COR-L47 (cell line): ENCODE results near the gene SH3RF1.

ENCODE experiments used
- DNase-seq: peaks from one replicate; lab custom pipeline; 2025; lab: John Stamatoyannopoulos, UW

SH3RF1 gene

DNA sequence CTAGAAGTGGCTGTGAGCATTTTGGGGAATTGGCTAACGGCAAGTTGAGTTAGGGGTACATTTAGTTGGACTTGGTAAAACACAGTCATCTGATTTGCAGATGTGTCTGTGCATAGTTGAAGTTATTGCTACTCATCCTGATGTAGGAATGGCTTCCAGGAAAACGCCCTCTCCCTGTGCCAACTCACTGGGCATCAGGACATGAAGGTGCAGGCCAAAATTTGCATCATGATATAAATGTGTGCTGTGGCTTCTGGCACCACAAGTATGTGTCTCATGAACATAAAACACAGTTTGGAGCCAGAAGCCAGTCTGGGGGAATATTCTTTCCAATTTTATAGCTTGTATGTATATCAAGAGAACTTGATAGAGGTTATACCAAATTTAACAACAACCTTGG lies 206.5 kb downstream of the SH3RF1 start:
- DNase-seq, result no peak

DNA sequence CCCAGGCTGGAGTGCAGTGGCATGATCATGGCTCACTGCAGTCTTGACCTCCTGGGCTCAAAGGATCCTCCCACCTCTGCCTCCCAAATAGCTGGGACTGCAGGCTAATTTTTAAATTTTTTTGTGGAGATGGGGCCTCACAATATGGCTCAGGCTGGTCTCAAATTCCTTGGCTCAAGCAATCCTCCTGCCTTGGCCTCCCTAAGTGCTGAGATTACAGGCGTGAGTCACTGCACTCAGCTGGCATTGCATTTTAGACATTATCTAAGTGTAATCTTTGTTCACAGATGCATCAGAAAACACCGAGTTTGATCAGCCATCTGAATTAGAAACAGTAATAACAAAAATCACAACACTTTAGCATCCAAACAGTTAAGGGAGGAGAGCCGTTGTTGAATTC lies 207.3 kb downstream of the SH3RF1 start:
- DNase-seq, result no peak

DNA sequence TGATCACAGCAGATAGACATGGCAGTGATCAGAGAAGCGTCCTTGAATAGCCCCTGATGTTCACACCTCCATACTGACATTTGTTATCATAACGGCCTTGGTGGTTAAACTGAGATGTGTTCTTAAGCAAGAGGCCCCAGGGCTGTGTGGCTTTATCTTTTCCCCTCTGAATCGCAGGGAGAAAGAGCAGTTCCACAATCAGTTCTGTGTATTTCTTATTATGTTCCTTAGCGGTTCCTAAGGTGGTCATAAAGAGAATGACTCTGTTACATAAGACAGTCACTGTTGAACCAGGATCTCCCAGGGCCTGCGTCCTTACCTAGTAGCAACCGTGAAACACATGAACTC lies 207.9 kb downstream of the SH3RF1 start:
- DNase-seq, result no peak

DNA sequence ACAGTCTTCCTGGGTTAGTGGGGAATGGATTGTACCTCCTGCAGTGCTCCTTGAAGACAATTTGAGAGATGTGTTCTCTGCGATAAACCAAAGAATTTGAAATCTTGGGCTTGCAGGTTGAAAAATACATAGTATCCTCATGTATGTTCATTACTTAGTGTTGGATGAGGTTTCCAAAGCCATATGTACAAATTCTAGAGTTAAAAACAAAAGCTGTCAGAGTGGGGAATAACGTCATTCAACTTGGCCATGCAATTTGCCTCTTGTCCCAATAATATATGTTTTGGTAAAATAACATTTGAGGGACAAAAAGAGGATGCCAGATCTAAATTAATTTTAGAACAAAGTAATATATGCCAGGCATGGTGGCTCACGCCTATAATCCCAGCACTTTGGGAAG lies 209.4 kb downstream of the SH3RF1 start:
- no peak for DNase-seq

DNA sequence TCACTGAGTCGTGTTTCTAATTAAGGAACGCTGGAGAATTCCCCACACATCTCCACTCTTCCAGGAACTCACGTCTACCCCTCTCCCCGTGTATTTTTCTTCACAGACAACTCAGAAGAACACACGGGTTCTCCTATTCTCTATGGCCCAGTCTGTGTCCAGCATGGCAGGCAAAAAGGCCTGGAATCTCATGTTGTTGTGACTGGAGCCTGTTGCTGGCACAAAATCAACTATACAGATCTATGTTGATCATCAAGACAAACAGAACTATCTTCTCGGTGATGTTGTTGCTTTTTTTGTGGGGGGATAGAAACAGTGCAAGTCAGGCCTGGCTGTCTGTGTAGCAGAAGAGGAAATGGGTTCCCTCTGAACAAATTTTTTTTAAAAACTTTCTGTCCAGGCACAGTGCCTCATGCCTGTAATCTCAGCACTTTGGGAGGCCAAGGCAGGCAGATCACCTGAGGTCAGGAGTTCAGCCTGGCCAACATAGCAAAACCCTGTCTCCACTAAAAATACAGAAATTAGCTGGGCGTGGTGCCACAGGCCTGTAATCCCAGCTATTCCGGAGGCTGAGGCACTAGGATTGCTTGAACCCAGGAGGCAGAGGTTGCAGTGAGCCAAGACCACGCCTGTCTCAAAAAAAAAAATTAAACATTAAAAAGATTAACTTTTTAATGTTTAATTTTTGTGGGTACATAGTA lies 210.2 kb downstream of the SH3RF1 start:
- no peak for DNase-seq

DNA sequence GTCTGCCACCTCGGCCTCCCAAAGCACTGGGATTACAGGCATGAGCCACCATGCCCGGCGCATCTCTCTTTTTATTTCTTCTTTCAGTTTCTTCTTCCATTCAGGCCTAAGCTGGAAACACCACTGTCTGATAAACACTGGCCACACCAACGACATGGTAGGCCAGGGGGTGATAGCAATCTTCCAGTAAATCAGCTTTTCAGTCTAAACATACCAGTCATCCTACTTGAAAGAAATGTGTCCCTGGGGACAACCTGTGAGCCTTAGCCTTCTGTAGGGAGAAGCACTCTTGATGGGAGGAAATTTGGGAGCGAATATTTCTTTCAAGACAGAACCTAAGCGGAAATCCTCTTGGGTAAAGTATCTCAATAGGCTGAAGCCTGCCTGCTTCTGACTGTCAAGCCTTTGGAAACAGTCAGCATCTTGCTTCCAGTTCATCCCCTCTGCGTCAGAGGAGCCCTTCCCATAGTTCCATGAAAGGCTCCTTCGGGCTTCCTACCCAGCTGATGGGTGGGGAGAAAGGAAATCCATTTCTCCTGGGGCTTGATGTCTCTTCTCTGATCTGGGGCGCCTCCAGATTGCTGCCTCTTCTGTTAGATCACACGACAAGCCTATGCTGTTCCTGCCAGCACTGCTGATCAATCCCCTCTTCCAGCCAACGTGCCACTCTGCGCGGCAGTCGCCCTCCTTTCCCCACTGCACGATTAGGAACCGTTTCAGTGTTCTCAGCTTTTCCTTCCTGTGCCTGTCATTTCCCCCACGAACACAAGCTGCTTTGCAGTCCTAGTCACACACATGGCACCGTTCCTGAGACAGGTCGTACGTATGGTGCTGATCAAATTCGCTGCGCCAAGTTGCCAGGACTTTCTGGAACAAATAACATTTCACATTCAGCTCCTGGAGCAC lies 211.2 kb downstream of the SH3RF1 start:
- no peak for DNase-seq

DNA sequence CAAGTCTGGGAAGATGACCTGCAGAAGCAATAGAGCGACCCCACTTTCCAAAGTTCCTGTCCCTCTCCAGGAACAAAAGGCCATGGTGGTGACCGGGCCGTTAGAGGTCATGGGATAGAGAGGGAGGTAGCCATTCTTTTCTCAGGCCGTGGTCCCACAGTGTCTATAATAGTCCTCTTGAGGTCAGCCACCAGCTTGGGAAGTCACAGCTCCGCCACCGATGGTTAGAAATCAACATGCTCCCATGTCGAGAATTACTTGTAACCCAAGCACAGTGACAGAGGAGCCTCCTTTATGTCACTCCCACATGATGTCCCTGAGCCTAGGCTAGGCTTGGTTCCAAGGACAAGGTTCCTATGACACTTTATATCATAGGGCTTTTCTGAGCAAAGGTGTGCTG lies 212.4 kb downstream of the SH3RF1 start:
- DNase-seq, result no peak

DNA sequence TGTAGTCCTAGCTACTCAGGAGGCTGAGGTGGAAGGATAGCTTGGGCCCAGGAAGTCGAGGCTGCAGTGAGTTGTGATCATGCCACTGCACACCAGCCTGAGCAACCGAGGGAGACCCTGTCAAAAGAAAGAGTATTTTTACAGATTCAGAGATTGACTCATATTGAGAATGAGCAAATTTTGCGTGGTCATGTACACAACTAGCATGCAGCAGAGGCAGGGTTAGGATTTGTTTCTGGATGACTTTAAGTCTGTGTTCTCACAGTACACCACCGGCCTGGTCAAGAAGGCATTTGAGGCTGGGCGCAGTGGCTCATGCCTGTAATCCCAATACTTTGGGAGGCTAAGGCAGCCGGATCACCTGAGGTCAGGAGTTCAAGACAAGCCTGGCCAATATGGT lies 215.9 kb downstream of the SH3RF1 start:
- DNase-seq, result no peak

DNA sequence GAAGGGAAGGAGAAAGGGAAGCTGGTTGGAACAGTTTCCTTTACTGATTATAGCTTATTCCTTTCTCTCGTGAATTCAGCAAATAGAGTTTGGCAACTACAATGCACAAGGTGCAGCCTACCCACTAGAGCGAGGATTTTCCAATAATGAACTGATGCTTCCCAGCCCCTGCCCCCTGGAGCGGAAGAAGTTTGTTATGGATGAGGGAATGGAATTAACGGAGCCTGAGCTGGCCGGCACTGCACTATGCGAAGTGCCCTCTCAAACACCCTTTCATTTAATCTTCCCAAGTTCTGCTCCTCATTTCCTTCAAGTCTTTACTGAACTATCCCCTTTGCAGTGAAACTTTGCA lies 218.2 kb downstream of the SH3RF1 start:
- no peak for DNase-seq

DNA sequence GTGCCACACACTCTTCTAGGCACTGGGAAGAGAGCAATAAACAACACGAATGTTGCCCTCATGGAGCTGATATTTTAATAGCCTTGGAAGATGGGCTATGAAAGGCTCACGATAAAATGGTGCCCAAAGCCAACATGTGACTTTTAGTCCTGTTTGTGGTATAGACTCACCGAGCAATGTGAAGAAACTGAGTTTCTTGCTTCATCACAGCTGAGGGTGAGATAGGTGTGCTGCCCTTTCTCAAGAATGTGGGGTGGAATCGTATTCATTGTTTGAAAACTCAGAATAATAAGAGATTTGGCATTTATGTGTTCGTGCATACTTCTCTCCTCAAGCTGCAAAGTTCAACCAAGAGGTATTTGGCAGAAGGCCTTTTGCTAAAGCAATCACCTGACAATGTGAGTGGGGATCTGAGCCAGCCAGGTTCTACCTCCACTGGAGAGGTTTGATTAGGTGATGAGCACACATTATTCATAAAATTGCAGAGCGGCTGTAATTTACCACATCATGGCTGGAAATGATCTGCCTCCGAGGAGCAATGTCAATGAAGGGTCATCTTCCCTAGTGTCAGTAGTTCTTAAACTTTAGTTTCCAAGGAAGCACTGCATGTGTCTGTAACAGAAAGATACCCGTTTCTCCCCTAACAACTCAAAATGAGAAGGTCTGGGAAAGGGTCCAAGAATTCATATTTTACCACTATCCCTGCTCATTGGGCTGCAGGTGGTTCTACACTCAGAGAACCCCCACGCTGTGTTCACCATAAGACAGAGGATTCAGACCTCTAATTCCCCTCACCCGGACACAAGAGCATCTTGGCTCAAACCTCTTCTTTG lies 218.8 kb downstream of the SH3RF1 start:
- peak; percentile 47 for DNase-seq

DNA sequence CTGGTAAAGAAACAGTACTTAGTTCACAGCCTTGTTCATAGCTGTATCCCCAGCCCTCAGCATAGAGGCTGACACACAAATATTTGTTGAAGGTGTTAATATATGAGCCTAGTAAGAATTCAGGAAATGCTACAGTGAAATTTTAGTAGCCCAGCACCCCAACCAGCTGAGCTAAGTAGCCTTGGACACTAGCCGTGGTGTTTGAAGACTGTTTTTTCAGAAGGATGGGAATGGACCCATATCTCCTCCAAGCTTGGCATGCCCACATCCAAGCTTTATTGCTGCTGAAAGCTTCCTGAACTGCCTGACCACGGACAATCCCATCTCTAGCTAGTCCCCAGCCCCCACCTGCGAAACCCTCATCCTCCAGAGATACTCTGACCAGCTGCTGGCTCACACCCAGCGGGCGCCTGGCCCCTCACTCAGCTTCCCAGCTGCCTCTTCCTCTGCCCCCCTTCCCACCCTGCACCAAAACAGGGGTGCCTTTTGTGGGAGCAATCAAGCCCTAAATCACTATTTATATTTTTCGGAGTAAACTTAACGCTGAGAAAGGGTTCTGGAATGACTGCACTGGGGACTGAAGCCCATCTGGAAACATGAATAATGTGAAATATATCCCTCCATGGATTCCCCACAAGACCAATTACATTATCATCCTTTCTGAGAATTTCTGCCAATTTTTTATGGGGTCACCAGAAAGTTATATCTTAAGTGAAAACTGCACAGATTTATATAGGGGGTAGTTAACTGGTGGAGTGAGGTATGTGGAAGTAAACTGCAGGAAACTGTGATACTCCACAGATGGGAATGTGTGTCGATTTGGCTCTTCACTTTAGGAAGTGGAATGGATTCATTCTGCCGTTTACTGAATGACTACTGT lies 219.6 kb downstream of the SH3RF1 start:
- DNase-seq, result no peak

DNA sequence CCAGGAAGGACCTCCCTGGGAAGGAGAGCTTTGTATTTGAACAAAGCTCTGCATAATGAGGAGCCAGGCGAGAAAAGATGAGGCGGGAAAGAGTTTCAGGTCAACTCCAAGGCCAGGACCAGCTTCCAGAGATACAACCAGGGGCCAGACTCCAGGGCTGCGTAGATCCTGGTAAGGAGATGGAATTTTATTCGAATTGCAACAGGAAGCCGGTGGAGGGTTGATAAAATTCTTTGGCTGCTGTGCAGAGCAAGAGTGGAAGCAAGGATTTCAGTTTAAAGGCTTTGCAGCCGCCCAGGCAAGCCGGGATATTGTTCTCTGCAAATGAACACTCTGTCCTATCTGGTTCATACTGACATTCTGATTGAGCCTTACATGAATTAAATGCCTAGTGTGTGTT lies 220.5 kb downstream of the SH3RF1 start:
- DNase-seq, result no peak

DNA sequence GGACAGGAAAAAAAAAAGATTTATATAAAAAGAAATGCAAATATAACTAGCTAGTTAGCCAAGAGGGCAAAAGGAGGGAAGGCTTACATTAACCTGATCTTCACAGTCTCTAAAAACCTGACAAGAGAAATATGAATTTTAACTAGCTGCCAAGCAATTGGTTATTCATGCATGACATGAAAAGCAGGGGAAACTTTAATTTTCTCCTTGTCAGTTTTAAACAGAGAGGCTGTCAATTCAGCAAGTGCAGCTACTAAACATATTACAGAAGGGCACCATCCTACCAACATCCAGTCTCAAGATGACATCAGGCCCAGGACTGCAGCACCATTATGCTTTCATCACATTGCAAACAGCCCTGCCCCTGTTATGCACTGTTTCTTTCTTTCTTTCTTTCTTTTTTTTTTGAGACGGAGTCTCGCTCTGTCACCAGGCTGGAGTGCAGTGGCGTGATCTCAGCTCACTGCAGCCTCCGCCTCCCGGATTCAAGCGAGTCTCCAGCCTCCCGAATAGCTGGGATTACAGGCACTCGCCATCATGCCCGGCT lies 221.8 kb downstream of the SH3RF1 start:
- no peak for DNase-seq

DNA sequence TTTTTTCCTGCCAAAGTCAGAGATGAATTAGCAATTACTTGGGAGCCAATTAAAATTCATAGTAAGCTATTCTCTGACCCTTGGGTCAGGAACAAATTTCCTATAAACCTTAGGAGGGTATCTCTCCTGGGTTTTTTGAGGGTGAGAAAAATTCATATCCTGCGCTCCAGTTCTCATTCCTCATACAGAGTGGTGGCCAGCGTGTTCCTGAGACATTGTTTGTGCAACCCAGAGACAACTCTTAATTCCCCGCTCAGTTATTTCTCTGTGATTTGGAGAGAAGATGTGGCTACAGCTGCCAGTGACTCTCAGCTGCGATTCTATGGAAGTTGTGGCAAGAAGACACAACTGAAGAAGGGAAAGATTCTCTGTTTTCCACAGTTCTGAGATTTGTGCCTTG lies 222.8 kb downstream of the SH3RF1 start:
- DNase-seq, result no peak

DNA sequence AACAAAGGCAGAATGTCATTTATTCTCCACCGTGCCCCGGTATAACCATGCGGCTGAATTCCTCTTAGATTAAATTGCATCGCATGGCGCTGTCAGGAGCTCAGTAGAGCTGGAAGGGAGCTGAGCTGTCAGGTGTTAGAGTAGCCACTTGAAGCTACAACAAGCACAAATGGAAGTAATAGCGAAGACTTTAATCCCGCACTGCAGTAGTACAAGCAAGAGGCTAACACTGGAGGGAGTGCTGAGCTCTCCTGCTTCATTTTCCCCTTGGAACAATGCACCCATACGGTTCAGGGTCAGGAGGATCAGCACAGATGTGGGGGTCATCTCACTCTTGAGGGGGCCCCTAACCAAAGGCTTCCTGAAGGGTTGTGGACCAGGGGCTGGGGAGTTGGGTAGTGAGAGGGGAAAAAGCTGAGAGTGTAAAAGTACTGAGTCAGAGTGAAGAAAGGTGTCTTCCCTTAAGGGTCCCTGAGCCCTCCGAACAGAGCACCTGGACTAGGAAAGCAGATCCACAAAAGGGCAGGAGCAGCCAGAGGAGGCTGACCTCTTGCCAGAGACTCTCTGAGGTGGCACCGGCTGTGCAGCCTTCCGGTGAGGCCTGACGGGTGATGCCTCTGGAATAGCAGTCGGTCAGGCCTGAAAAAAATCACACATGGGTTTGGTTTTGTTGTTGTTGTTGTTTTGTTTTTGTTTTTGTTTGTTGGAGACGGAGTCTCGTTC lies 224.7 kb downstream of the SH3RF1 start:
- no peak for DNase-seq

DNA sequence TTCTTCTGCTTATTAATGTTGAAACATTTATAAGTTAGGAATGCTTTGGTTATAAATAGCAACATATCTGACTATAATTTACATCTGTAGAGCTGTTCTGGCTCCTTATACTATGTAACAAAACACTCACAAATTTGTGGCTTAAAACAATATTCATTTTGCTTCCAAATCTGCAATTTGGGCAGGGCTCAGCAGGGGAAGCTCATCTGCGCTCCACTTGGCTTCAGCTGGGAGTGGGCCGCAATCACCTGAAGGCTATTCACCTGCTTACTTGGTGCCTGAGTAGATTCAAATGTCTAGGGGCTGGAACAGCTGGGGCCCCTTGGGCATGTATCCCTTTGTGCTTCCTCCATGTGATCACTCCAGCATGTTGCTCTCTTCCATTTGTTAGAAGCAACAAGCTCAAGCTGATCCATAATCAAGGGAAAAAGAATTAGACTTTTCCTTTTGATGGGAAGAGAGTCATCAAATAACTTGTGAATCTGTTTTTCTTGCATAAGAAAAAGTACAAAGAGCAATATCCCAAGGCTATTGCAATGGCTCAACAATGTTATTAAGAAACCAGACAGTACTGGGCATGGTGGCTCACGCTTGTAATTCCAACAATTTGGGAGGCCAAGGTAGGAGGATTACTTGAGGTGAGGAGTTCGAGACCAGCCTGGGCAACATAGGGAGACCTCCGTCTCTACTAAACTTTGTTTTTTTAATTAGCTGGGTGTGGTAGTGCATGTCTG lies 225.9 kb downstream of the SH3RF1 start:
- DNase-seq, result no peak
